HG03460 (cell line): ENCODE data around the gene TP63.

ENCODE experiments used
- ATAC-seq: cut with Tn5 transposase; IDR thresholded peaks from one replicate; pipeline ENCODE4 v1.9.1; 2021; ENCODE audit not compliant: unreplicated experiment

The TP63 gene

DNA sequence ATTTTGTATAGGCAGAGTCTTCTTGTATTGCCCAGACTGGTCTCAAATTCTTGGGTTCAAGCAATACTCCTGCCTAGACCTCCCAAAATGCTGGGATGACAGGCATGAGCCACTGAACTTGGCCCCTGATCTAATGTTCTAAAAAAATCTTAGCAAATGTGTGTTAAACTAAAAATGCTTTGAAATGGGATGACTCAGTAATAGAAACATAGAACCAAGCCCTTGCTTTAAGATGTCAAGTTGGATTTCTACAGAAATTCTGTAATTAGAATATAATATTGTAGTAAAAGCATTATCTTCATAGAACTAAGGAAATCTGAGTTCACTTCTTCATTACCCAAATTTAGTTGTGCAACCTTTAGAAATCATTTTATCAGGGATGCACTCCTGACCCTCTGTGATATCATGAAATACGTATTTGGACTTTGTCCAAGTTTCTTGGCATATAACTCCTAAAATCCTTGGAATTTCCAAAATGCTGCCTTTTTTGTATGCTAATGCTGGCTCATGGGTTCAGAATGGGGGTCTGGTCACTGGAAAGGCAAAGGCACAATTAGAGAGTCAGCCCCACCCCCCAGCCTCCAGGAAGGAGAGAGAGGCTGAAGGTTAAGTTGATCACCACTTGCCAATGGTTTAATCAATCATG lies 217.3 kb downstream of the TP63 start:
- ATAC-seq, result no peak

DNA sequence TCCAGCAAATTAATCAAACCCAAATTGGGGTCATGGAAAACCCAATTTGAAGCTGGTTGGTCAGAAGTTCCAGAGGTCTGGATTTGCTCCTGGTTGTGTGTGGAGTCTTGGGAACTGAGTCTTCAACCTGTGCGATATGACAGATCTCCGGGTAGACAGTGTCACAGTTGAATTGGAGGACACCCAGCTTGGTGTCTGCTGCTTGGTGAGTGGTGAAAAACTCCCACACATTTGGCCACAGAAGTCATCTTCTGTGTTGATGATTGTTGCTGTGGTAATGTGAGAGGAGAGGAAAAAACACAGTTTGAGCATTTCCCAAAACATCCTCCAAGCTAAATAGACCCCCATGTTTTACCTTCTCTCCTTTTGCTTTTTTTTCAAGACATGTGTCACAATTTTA lies 218.1 kb downstream of the TP63 start:
- no peak for ATAC-seq

- ATAC-seq, result no peak
These were observed 220.5 kb downstream of the TP63 start for GRCh38 chr3:189851682-189852081.

DNA sequence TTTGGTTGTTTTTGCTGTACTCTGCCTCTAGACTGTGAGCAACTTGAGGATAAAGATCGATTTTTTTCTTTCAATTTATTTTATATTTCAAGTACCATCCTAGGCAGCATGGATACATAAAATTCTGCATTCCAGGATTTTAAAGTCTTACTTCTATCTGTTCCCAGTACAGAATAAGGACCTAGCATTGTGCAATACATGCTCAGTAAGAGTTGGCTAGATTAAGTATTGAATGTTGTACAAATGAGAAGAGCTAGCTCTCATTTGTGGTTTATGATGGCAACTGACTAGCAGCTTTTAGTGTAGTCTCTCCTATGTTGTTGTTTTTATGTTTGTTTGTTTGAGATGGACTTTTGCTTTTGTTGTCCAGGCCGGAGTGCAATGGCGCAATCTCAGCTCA lies 222.7 kb downstream of the TP63 start:
- ATAC-seq, result no peak

DNA sequence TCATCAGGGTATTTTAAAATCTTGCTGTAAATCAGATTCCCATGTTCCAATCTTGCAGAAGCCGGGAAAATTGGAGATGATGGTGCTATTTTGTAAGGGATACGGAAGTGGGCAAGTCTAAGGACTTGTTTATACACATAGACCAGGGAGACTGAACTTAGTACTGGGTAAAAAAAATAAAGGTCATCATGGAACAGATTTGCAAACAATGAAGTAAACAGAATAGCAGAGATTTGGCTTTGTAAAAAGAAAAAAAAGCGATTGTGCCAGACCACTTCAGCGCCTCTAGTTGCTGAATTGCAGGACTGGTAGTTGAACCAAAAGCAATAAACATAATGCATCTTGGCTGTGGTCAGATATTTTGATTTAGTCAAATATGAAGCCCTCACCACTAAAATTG lies 229.1 kb downstream of the TP63 start:
- ATAC-seq, result no peak

DNA sequence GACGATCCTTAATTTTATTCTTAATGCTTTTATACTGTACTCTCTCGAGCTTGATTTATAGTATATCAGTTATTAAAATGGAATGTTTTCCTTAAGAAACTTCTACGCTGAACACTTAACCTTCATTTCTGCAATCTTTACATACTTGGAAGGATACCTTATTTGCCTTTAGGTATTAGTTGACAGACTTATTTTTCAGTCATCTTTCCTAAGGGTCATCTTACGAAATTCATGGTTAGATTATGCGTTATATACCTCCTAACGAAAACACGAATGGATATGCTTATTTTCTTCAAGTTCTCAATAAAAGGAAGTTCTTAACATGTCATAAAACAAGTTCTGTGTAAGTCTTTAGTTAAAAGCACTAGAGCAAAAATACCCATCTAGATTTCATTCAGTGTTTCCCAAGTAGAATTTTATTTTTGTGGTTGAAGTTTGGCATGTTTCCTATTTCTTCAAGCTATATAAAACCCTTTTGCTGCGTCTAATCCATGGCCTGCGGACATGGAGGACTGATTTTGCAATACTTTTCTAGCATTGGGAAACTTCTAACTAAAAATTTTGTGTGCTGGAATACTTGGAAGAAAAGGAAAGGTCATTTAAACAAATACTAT lies 231.3 kb downstream of the TP63 start:
- no peak for ATAC-seq

DNA sequence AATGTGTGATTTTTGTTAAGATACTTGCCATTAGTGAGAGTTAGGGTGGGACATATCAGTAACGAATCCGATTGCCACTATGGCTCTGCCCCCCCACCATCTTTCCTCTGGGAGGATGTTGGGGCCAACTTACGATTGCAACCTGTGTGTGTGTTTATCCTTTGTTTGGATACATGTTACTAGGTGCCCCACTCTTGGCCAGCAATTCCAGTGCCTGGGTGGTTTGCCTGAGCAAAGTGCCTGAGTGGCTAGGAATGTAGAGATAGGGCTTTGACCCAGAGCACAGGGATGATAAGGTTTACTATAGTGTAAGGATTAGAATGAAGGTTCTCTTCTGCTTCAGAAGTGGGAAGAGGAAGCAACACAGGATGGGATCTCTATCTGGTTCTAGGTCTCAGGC lies 231.8 kb downstream of the TP63 start:
- ATAC-seq, result no peak

- ATAC-seq, result no peak
These were observed 236.9 kb downstream of the TP63 start for GRCh38 chr3:189868061-189868460.

DNA sequence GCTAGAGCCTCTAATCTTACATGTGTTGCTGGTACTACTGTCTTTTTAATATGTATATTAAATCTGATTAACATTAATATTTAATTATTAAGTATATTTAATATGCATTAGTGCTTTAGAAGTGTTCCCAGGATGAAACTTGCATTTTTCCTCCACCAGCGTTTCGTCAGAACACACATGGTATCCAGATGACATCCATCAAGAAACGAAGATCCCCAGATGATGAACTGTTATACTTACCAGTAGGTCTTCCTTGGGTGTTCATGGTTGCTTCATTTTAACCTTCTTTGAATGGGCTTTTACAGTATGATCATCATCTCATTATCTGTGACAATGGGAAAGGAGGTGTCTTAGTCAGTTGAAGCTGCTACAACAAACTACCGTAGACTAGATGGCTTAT lies 238.0 kb downstream of the TP63 start:
- no peak for ATAC-seq

DNA sequence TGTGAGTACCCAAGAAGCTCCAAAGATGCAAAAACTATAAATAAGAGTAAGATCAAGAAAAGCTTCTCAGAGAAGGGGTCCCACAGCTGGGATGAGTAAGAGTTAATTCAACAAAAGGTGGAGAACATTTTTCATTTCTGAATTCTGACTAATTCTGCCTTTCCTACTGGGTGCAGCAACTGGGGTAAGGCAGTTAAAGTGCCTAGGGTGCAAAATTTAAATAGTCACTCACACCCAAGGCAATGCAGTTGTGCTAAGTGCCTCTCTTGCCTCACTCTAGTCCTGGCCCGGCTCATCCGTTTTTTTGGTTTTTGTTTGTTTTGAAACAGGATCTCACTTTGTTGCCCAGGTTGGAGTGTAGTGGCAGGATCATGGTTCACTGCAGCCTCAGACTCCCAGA lies 240.2 kb downstream of the TP63 start:
- ATAC-seq, result no peak

DNA sequence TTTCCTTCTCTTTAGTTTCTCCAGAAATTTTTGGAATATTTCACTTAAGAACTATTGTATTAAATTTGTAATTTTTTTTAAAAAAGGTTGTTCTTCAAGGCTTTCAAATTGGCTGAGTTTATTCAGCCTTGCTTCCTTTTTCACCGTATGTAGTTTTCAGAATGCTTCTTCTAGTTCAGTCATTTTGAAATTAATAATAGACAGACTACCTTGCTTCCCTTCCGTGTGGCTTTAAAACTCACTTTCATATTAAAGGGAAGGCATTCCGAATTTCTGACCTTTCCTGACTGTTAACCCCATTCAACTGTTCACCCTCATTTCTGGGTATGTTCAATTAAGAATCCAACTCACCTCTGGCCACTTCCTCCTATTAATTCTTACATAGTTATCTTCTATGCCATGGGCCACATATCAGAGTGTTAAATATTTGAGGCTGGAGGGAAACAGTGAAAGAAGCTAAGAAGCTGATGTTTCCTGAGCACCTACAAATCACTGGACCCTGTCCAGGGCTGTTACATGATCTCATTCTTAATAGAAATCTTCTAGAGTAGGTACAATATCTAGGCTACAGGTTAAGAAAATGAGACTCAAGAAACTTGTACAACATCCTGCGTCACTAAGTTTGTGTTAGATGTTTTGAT lies 252.0 kb downstream of the TP63 start:
- ATAC-seq, result no peak

- no peak for ATAC-seq
These were observed 259.3 kb downstream of the TP63 start for GRCh38 chr3:189890496-189890895.

DNA sequence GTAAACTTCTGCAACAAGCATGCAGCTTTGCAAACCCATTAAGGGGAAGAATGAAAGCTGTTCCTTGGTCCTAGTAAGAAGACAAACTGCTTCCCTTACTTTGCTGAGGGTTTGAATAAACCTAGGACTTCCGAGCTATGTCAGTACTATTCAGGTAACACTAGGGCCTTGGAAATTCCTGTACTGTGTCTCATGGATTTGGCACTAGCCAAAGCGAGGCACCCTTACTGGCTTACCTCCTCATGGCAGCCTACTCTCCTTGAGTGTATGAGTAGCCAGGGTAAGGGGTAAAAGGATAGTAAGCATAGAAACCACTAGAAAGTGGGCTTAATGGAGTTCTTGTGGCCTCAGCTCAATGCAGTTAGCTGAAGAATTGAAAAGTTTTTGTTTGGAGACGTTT lies 265.3 kb downstream of the TP63 start:
- ATAC-seq, result no peak

- no peak for ATAC-seq
These were observed 266.2 kb downstream of the TP63 start for GRCh38 chr3:189897406-189897805.

DNA sequence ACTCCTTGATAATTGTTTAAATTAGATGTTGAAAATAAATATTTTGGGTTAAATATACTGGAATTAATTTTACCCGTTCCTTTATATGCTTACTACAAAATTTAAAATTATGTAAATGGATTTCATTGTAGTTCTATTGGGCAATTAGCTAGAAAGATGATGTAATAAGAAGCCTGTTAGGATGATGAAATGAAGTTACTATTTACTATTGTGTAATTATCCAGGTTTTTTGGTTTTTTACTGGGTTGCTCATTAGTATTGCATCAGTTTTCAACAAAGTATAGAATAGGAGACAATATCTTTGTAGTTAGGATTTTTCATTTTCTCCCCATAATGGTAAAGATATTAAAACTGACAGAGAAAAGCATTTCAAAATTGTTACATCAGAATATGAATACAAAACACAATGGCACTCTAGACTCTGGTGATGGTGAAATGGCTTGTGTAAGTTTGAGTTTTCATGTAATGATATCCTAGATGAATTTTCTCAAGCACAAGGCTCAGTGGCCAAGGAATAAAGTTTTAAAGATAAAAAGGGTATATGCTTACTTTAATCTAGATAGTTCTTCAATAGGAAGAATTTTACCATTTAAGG lies 267.5 kb downstream of the TP63 start:
- no peak for ATAC-seq

DNA sequence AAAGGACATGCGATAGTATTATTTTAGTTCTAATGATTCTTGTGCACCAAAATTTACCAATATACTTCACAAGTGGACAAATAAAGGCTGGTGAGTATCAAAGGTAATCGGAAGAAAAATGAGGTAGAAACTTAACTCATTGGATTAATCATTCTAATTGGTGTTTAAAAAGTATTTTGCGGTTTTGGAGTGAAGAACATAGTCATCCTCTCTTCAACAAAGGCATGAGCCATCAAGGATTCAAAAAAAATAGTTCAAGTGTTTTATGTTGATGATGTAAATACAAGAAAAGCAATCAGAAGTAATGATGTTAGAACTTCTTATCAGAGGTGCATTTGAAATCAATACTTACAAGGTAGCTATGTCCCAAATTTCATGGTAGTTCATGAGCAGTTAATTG lies 268.0 kb downstream of the TP63 start:
- no peak for ATAC-seq

DNA sequence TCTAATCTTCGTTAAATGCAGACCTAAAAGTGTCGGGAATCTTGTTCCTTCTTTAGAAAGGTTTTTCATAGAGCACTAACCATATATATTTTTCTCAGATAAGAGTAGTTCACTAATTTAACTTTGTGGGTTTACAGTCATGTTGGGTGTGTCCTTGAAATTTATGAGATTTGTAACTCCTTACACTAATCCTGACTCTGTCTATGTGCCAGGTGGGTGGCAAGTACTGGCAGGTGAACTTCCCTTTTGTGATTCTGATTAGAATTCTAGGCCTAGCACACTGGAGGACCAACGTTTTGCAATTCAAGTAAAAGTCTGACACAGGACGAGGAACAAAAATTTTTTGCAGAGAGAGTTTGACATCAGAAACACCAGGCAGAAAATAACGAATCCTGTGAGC lies 269.4 kb downstream of the TP63 start:
- no peak for ATAC-seq

DNA sequence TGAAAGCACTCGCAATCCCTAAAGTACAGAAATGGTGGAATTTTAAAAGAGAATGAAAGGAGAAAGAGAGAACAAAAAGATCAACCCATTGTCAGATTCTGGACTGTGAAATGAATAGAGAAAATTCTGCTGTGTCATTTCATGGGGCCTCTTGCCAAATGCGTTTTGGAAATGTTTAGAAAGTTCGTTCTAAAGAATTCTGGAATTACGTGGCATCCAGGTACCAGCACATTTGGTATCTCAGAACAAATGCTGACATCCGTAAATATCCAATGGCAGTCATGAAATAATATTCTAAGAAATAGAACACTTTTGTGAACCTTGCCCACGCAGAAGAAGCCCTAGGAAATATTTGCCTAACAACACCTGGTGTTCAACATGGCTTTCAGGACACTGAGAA lies 270.3 kb downstream of the TP63 start:
- ATAC-seq, result no peak

- ATAC-seq, result no peak
These were observed 271.3 kb downstream of the TP63 start for GRCh38 chr3:189902230-189903186.

GRCh38 chr3:189903562-189904250 lies 272.5 kb downstream of the TP63 start:
- no peak for ATAC-seq

DNA sequence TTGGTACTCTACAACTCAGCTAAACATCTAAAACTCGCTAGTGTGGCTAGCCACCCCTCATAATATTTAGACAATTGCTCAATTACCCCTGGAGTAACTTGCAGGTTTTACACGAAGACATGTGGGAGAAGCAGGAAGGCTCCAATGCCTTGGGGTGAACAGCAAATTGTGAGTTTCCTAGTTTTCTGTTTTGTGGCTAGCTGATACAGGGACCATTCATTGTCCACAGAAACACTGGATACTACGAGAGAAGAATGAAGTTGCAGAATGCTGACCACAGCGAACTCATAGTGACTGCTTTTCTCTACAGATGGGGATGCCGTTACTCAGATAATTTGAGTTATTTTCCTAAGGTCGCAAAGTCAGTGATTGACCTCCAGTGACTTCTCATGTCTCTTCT lies 276.6 kb downstream of the TP63 start:
- no peak for ATAC-seq
